Measurements from ENCODE around the gene DCHS1. TPM values are rescaled to one million over a fixed set of nuclear protein-coding genes. Genes with fewer than 3 reads are reported as not detected.
"Not testable (repeated sequence)": the region's sequence is repeated elsewhere in the genome, so short reads cannot be mapped to it uniquely, and the experiment has no call there.

DCHS1 gene
- total and polyA plus RNA-seq, 10 of the 15 experiments (the other 5 are each of a cell fraction or from before 2014, with no cell fraction given), result 0.02 to 0.64 (median 0.18) TPM; not detected in 1

DNA sequence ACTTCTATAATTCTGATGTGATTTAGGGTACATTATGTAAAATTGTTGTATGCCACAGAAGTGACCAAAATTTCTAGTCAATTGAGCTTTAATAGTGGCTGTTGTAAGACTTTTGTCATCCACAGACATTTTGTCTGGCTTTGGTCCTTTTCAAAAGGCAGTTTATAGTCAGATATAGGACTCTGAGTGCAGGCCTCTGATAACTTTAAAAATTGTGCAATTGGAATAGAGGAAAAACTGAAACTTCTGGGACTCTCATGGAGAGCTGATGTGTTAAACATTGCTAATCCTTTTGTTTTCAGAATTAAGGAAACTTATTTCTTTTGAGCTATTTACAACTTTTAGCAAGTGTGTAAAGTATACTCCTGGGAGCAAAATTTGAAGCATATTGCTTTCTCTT lies 36.5 kb upstream of the DCHS1 start:
- ChIA-PET POLR2A (no interaction called here), CTCF (interaction anchor here (1.2 to 1.9 kb wide), 4 partner anchors 9 to 313 kb away, joined by 5 read pairs; partner anchors contain the start of gene MRPL17), SMC1A (ENCODE audit: uncharacterized antibody, unreplicated experiment) (interaction anchor here (1.0 kb wide), 1 partner anchor 24 kb away, joined by 3 read pairs; no protein-coding TSS in a partner anchor), RAD21 (ENCODE audit: unreplicated experiment) (interaction anchor here (1.2 kb wide), 1 partner anchor 163 kb away, joined by 3 read pairs; no protein-coding TSS in a partner anchor)
- intact Hi-C loops (cut with micrococcal nuclease; ENCODE audit: unreplicated experiment), result no loop called here
- no peaks in the 10 kb centered on the region for H3K27me3 ChIP-seq (replicated peaks in 1 of 2; ENCODE audit: control insufficient read depth in 2 of 2, insufficient read depth in 2 of 2, low read length in 1 of 2)
- H3K9me3 ChIP-seq (replicated peaks; ENCODE audit: control insufficient read depth, insufficient read depth, low read length), result no peaks in the 10 kb centered on the region
- no peak overlapping the region for H3K4me2 ChIP-seq (ENCODE audit: control insufficient read depth, insufficient read depth)
- no peaks in the 10 kb centered on the region for H3K4me1 ChIP-seq (ENCODE audit: control insufficient read depth, insufficient read depth, low read length)
- H3K36me3 ChIP-seq (ENCODE audit: control insufficient read depth in 2 of 2, insufficient read depth in 2 of 2, low read length in 1 of 2), result no peaks in the 10 kb centered on the region
- FAIRE-seq (no peak), DNase-seq (ENCODE audit: low read depth, low spot score) (no peak), ATAC-seq (no peak)
- no TSS peak for BruUV-seq (replicated peaks)
- TF ChIP-seq PAX8 (IDR thresholded peaks at IDR 0.05), result no peak
- no peak for TF ChIP-seq RBBP5 (conservative IDR thresholded peaks at IDR 0.05)
- in situ Hi-C loops (cut with MboI), result no loop called here
- H3K79me2 ChIP-seq (ENCODE audit: control insufficient read depth, insufficient read depth, low read length), result no peaks in the 10 kb centered on the region
- no peak overlapping the region for H3K4me3 ChIP-seq
- H4K20me1 ChIP-seq (ENCODE audit: control insufficient read depth, insufficient read depth), result no peaks in the 10 kb centered on the region
- H2AFZ ChIP-seq (ENCODE audit: control insufficient read depth, low read depth, low read length), result no peak overlapping the region
- no peak overlapping the region for H3K27ac ChIP-seq (ENCODE audit: control insufficient read depth, insufficient read depth)
- H3K9ac ChIP-seq (ENCODE audit: control insufficient read depth, insufficient read depth, low read length), result no peak overlapping the region

DNA sequence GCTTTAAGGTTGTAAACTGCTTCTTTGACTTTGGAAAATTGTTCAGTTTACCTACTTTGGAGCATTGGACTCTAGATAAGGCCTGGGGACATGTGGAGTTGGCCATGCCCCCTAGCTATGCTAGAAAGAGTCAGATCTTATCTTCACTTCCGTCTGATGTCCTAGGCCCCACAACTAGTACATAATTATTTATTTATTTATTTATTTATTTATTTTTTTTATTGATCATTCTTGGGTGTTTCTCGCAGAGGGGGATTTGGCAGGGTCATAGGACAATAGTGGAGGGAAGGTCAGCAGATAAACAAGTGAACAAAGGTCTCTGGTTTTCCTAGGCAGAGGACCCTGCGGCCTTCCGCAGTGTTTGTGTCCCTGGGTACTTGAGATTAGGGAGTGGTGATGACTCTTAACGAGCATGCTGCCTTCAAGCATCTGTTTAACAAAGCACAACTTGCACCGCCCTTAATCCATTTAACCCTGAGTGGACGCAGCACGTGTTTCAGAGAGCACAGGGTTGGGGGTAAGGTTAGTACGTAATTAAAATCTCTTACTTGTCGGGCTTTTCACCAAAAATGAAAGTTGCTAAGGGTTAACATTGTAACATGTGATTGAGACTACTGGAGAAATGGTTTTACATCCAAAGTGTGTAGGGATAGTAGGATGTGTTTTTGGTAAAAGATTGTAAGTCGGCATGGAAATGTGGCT lies 35.0 kb upstream of the DCHS1 start:
- over 99% methylated on average over 8 of the region's 11 CpGs for WGBS (ENCODE audit: insufficient coverage, insufficient replicate concordance, low lambda C conversion rate, missing lambda C conversion rate)
- DNase-seq (ENCODE audit: low read depth, low spot score); H3K79me2 ChIP-seq (ENCODE audit: control insufficient read depth, insufficient read depth, low read length); H3K27me3 ChIP-seq (replicated peaks in 1 of 2; ENCODE audit: control insufficient read depth in 2 of 2, insufficient read depth in 2 of 2, low read length in 1 of 2); H3K9ac ChIP-seq (ENCODE audit: control insufficient read depth, insufficient read depth, low read length); in situ Hi-C loops (cut with MboI); BruUV-seq (replicated peaks); H3K4me1 ChIP-seq (ENCODE audit: control insufficient read depth, insufficient read depth, low read length); H3K36me3 ChIP-seq (ENCODE audit: control insufficient read depth in 2 of 2, insufficient read depth in 2 of 2, low read length in 1 of 2); intact Hi-C loops (cut with micrococcal nuclease; ENCODE audit: unreplicated experiment); H3K4me2 ChIP-seq (ENCODE audit: control insufficient read depth, insufficient read depth); FAIRE-seq; H4K20me1 ChIP-seq (ENCODE audit: control insufficient read depth, insufficient read depth); H3K27ac ChIP-seq (ENCODE audit: control insufficient read depth, insufficient read depth); RAD21 ChIA-PET (ENCODE audit: unreplicated experiment); ATAC-seq; POLR2A ChIA-PET; H3K9me3 ChIP-seq (replicated peaks; ENCODE audit: control insufficient read depth, insufficient read depth, low read length); H3K4me3 ChIP-seq; H2AFZ ChIP-seq (ENCODE audit: control insufficient read depth, low read depth, low read length); SMC1A ChIA-PET (ENCODE audit: uncharacterized antibody, unreplicated experiment): not testable (repeated sequence)
- CTCF ChIA-PET, result interaction anchor here (1.3 to 1.9 kb wide), 2 partner anchors 160 to 312 kb away, joined by 5 read pairs; no protein-coding TSS in a partner anchor

Data from GM12878 (cell line).